GM18498 (cell line): Measurements from ENCODE around the gene CENPX.
"Not testable (repeated sequence)": the region's sequence is repeated elsewhere in the genome, so short reads cannot be mapped to it uniquely, and the experiment has no call there.

Experiments
- ATAC-seq: cut with Tn5 transposase; IDR thresholded peaks from one replicate; pipeline ENCODE4 v1.9.1; 2021; ENCODE audit warnings: mild to moderate bottlenecking, moderate library complexity; ENCODE audit not compliant: unreplicated experiment

The CENPX gene

DNA sequence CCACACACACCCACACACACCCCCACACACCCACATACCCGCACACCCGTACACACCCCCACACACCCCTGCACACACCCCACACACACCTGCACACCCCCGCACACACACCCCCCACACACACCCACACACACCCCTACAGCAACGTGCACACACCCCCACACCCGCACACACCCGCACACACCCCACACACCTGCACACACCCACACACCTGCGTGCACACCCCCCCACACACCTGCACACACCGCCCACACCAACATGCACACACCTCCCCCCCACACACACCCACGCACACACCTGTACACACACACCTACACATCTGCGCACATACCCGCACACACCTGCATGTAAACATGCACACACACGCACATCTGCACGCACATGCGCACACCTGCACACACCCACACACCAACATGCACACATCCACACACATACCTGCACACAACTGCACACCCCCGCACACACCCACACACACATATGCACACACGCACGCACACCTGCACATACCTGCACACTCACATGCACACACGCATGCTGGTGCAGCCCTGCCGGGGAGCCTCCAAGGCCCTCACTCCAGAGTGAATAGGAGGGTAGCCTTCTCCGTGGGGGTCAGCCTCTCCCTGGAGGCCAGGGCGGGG lies 37.8 kb downstream of the CENPX start:
- ATAC-seq = no peak

DNA sequence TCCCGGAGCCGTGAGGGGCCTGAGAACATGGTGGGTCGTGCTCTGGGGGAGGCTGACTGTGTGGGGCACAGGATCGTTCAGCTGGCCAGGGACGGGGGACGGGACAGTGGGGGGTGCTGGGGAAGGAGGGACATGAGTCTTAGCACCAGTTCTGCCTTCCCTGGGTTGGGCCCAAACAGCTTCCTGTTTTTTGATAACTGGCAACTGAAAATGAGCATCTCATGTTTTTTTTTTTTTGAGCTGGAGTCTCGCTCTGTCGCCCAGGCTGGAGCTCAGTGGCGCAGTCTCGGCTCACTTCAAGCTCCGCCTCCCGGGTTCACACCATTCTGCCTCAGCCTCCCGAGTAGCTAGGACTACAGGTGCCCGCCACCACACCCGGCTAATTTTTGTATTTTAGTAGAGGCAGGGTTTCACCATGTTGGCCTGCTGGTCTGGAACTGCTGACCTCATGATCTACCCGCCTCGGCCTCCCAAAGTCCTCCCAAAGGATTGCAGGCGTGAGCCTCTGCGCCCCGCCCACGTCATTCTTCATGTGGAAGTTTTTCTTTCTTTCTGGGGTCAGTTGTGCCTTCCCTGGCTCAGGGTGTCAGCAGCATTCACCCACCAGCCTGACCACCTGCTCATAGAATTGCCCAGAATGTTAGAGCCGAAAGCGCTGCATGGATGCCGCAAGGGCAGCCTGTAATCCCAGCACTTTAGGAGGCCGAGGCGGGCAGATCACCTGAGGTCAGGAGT lies 38.9 kb downstream of the CENPX start:
- ATAC-seq = no peak

DNA sequence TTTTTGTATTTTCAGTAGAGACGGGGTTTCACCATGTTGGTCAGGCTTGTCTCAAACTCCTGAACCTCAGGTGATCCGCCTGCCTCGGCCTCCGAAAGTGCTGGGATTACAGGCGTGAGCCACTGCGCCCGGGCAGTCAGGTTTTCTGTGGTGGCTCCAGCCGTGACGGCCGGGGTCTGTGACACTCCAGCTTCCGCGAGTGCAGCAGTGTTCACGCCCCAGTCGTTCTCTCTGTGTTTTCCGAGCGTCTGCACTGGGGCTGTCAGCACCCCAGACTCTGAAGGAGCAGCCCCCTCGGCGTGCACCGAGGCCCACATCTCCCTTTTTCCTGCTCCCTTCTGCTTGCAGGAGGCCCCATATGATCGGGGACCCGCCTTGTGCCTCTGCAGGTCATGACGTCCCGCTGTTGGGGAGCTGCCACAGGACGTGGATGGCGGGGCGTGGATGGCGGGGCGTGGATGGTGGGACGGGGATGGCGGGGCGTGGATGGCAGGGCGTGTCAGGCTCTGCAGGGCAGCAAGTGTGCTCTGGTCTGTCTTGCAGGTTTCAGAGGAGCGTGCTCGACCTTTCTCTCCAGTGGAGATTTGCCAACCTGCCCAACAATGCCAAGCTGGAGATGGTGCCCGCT lies 39.6 kb downstream of the CENPX start:
- no peak for ATAC-seq

DNA sequence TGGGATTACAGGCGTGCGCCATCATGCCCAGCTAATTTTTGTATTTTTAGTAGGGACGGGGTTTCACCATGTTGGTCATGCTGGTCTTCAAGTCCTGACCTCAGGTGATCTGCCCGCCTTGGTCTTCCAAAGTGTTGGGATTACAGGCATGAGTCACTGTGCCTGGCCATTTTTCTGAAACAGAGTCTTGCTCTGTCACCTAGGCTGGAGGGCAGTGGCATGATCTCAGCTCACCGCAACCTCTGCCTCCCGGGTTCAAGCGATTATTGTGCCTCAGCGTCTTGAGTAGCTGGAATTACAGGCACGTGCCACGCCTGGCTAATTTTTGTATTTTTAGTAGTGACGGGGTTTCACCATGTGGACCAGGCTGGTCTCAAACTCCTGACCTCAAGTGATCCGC lies 41.2 kb downstream of the CENPX start:
- not testable (repeated sequence) for ATAC-seq

DNA sequence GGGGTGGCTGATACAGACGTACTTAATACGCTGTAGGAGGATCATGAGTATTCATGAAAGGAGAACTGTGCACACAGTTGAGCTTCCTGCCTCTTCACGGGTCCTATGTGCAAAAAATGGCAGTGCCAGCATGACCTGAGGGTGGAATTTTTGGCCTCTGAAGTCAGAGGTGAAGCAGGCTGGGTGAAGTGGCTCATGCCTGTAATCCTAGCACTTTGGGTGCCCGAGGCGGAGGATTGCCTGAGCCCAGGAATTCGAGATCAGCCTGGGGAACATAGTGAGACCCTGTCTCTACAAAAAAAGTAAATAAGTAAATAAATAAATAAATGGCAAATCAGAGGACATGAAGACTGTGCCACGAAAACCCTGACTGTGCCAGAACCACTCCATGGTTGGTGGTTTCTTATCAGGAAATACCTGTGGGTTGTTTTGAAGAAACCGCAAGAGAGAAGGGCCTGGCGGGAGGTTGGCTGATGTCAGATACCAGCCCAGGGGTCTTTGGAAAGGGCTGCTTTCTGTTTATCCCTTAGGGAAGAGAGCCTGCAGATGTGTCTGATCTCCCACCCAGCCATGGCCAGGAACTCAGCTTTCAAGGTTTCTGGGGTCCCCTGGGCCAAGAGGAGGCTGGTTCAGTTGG lies 41.9 kb downstream of the CENPX start:
- ATAC-seq = no peak

DNA sequence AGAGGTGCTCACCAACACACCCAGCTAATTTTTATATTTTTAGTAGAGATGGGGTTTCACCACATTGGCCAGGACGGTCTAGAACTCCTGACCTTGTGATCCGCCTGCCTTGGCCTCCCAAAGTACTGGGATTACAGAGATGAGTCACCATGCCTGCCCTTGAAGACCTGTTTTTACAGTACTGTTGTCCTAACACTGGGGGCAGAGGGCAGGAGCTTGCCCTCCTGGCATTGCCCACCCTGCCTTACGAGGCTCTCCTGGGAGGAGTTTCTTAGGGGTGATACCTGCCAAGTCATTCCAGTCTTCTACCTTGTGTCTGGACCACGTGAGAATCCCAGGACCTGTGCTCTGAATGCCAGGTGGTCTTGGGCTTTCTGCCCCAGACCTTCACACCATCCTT lies 42.6 kb downstream of the CENPX start:
- no peak for ATAC-seq

DNA sequence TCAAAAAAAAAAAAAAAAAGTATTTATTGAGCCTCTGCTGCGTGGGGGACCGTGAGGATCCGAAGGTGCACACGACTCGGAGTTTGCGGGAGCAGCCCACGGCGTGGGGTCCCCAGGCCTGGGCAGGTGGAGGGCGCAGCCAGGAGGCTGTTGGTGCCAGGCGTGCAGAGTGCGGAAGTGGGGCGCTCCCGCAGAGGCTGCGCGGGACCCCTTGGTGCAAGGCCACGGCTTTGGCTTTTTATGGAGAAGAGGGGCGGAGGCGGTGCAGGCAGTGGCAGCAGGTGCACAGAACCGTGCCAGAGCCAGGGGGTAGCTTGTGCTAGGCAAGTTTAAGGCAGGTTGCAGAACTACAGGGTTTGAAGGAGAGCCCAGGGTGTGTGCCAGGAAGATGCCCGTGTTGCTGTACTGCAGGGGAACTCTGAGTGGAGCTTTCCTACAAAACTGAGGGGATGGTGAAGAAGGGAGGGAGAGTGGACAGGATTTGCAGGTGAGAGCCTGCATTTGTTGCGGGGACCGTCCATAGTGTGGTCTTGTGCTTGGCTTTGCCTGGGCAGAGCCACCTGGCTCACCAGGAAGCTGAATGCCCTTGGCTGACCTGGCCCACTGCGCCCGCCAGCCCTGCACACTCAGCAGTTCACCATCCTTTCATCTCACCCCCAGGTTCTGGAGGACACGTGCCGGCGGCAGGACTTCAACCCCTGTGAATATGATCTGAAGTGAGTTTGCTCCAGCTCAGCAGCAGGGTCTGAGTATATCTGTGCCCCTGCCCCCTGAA lies 44.0 kb downstream of the CENPX start:
- ATAC-seq = no peak

DNA sequence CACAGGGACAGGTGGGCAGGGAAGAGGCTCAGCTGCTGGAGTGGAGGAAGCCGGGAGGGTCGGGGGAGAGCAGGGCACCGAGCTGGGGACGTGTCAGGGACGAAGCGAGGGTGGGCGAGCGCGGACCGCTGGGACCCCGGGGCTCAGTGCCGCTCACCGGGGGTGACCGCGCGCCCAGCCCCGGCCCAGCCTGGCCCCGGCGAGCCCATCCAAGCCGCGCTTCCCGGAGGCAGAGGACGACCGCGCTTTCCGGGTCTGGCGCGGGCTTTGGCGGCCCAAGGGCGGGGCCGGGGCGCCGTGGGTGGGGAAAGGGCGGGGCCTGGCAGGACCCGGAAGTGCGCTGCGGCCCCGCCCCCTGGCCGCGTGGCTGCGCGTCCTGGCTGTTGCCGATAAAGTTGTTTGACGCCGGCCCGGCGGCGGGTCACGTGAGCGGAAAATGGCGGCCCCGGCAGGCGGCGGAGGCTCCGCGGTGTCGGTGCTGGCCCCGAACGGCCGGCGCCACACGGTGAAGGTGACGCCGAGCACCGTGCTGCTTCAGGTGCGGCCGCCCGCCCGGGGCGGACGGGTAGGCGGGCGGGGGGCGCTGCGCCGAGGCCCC lies 45.4 kb downstream of the CENPX start, which contains the start of gene ASPSCR1:
ASPSCR1 (plus strand) TSS at position 419 of the 598 bp plus-strand sequence; CDS start at position 437, 18 bp downstream.
- ATAC-seq = peak; percentile 88

DNA sequence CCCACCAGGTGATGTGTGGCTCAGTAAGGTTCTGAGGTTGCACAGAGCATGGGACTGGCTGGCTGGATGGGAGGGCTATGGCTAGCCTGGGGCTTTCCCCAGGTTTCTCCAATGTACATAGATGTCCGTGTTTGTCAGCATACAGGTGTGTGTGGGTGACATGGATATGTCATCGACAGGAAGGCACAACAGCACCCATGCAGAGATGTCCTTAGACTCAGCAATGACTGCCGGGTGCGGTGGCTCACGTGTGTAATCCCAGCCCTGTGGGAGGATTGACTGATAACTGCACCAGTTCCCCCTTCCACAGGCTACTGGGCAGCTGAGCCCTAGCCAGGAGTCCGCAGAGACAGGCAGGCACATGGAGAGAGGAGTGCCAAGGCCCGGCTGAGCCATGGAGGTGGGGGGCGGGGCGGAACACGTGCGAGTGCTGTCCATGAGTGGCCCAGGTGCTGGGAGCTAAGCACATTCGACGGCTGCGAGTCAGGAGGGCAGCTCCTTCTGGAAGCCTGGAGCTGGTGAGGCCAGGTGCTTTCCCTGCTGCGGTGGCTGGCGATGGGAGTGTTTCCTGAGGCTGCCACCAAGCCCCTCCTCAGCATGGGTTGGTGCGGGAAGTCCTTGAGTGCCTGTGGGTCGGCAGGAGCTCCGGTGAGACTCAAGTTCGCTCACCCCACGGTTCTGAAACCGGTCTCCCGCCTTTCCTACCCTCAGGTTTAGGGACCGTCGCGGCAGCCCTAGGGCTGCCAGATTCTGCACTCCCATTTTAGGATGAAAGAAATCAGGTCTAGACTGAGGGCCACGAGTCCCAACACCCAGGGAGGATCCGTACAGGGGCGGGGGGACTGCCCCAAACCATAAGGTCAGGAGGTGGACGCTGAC lies 46.1 kb downstream of the CENPX start:
- peak; percentile 1 for ATAC-seq

DNA sequence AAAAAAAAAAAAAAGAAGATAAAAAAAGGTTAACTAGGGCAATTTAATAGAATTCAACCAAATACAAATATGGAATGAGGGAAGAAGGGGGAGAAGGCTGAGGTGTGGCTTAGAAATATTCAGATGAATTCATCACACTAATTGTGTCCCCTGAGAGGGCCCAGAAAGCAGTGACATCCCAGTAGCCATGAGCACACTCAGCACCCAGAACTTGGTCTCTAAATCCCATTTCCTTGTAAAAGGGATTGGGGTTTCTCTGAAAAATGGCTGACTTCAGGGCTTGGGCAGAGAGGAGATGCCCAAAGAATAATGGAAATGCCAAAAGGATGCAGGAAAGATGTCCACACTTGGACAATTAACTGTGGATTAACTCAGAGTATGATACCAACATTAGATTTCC lies 49.2 kb downstream of the CENPX start:
- ATAC-seq = no peak

DNA sequence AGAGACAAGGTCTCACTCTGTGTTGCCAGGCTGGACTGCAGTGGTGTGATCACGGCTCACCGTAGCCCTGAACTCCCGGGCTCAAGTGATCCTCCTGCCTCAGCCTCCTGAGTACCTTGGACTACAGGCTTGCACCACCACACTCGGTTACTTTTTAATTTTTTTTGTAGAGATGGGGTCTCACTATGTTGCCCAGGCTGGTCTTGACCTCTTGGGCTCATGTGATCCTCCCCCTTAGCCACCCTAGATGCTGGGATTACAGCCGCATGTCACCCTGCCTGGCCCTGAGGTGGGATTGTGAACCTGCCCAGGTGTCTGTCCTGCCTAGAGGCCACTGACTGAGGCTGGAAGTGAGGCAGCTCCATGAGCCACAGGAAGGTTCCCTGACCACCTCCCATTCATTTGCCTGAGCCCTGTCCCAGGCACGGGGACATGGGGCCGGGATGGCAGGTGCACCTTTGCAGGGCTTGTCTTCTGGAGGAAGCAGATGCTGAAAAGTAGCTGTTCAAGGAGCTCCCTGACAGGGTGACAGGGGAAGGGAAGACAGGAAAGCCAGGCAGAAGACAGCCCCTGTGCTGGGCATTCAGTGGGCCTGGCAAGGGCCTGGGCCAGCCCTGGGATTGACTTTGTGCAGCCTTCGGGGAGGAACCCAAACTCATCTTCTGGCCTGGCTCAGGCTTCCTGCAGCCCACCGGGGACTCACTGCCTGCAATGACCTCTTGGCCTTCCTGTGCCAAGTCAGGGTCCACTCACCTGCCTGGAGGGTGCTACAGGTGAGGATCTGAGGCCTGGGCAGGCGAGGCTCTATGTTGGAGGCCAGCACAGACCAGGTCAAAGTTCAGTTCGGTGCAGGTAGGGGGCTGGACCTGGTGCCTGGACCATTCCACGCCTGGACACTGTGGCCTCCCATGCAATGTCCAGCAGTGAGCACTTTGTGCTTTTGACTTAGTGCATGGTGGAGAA lies 53.5 kb downstream of the CENPX start:
- ATAC-seq = no peak
